Endothelial cell of hepatic sinusoid (primary cell): ENCODE data around the gene GPR101.

ENCODE experiments used
- in situ Hi-C: cut with HindIII; loops from 2 replicates; pipeline ENCODE4 v1.10.0; 2017; ENCODE audit warnings: low sequenced_read_pairs

Gene GPR101

GRCh38 chrX:137033774-137034507 is at the start of gene GPR101:
TSS of gene GPR101 (minus strand) at chrX:137033995. CDS start at chrX:137031674, 2,321 bp downstream.
- in situ Hi-C loops = no loop called here

GRCh38 chrX:137081239-137081638 is 47.4 kb upstream of the GPR101 start:
- in situ Hi-C loops = no loop called here

GRCh38 chrX:137072396-137072795 is 38.6 kb upstream of the GPR101 start:
- in situ Hi-C loops = no loop called here

- in situ Hi-C loops = no loop called here
Observed at GRCh38 chrX:137071596-137071995, 37.8 kb upstream of the GPR101 start.

- in situ Hi-C loops = no loop called here
Observed at GRCh38 chrX:137067147-137067546, 33.4 kb upstream of the GPR101 start.

GRCh38 chrX:137062915-137063617 is 29.3 kb upstream of the GPR101 start:
- in situ Hi-C loops = no loop called here

DNA sequence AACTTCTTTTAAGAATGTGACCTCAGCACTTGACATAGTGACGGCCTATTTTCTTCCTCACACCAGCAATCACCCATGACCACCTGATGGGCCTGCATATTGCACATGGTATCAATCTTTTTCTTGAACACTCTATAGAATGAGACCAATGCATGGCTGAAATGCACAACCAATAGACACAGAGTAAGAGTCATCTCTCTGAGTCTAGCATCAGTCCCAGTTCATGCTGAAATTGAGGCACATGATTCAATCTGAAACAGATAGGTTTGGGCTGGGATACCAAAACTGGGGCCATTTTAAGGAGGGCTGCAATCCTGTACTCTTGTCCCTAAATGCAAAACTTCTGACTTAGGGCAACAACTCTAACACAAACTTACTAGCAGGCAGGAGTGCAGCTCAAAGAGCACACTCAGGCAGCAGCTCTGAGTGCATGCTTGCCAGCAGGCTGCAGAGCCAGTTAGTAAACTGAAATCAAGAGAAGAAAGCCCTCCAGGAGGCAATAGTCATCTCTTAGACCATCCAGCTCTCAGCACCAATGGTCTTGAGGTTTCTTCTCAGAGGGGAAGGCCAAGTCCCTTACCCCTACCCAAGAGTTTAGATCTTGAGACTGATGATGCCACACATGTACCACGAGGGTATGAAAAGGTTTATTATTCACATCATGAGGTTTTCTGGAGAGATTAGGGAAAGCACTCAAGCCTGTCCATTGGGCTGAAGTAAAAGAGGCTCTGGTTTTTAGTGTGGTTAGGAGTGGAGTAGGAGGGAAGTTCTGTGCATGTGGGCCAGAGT is 24.7 kb upstream of the GPR101 start:
- in situ Hi-C loops = no loop called here

GRCh38 chrX:137052643-137053235 is 18.9 kb upstream of the GPR101 start:
- in situ Hi-C loops = no loop called here

- in situ Hi-C loops = no loop called here
Observed at GRCh38 chrX:137051978-137052642, 18.3 kb upstream of the GPR101 start.

DNA sequence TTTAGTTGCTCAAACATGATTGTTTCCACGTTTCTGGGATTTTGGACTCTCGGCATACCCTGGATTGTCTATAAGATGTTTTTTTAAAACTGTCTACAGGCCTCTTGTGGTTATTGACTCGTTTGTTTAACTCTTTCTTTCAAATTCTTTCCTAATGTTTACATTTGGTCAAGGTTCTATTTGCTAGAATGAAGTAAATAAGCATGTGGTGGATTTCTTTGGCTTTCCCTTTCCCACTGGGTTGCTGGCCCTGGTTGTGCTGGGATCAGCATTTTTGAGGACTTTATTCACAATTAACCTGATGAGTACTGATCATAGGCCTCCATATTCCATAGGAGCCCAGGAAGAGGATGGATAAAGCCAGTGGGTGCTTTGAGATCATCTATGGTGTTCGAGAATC is 11.1 kb upstream of the GPR101 start:
- in situ Hi-C loops = no loop called here

GRCh38 chrX:137043736-137044135 is 9.9 kb upstream of the GPR101 start:
- in situ Hi-C loops = no loop called here

DNA sequence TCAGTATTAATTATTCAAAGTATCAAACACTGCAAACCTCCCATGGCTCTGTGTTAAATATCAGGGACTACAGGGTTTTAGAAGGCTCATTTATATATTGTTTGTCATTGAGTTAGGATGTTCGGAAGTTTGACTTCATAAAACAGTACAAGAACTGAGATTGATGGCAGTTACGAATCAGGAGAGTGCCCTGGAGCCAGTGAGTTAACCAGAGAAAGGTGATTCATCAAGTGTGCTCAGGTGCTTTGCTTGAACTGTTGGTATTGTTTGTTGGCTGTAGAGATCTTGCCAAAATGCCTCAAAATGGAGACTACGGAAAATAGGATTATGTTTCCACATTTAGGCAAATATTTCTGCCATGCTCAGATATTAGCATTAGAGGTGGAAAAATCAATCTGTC is 7.5 kb upstream of the GPR101 start:
- in situ Hi-C loops = no loop called here

GRCh38 chrX:137040113-137040794 is 6.5 kb upstream of the GPR101 start:
- in situ Hi-C loops = no loop called here

DNA sequence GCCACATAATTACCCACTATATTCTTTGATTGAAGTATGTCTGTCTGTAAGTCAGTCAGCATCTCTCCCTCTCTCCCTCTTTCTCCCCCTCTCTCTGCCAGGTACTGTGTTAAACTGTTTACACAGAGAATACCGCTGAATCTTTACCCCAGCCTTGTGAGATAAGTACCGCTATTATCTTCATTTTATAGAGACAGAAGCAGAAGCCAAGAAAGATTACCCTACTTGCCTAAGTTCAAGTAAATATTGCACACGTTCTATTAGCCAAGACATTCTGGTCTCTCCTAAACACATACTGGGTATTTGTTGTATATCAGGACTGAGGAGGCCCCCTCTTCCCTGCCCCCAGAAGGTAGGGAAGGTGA is 695 bp upstream of the GPR101 start:
- in situ Hi-C loops = no loop called here

DNA sequence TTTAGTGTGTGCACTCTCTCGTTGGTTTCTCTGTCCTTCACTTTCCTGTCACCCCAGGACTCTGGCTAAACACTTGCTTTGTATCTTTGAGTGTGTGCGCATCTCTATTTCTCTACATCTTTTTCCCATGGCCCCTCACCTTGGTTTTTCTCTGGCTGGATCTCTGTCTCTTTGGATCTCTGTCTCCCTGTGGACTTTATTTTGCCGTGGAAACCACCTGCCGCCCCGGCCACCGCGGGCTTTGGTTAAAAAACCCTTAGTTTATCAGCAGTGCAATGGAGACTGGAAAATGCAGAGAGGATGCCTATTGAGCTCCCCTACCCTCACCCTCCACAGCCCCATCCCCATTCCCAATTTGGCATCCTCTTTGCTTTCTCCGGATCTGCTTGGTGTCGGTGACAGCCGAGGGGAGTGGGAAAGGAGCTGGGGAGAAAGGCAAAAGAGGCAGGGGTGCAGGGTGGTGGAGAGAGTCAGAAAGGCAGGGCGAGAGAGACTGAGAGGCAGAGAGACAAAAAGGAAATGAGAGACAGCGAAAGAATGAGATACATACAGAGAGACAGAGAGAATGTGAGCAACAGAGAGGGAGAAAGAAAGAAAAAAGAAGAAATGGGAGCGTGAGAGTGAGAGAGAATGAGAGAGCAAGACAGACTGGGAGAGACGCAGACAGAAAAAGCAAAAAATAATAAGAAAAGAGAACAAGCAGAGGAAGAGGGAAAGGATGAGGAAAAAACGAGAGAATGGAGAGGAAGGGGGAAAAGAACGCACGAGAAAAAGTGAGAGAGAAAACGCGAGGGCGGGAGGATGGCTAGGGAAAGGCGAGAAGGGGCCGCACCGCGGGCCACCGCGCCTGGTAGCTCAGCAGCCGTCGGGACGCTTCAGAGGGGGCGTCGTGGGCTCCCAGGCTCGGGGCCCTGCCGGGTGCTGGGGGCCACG is 688 bp downstream of the GPR101 start:
- in situ Hi-C loops = no loop called here

GRCh38 chrX:137032341-137032694 is 1.5 kb downstream of the GPR101 start:
- in situ Hi-C loops = no loop called here

DNA sequence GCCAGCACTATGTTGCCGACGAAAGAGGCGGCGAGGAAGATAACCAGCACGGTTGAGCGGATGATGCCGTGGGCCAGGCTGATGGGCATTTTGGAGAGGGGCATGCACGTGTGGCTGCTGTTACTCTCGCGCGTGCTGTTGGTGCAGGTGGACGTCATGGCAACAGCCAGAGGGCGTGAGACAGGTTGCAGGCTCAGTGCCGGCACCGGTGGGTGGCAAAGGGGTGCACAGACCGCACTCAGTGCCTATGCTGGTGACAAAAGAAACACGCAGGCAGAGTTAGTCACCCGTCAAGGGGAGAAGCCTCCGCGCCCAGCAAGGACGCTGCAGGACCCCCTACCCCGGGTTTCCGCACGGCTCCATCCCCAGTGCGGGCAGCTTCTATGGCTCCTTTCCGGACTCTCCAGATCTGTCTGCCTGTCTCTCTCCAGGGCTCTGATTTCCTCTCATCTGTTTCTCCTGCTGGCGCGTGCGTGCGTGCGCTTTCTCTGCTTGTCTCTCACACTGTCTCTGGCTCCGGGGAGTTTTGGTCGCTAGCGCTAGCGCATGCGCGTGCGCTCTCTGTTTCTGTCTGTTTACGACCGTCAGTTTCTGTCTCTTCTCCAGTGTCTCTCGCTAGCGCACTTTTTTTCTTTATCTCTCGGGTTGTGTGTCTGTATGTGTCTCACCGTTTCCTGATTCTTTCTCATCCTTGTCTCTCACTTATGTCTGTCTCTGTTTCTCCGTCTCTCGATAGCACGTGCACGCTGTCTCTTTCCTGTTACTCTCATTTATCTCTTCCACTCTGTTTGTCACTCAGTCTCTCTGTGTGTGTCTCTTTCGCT is 2.1 kb downstream of the GPR101 start:
- in situ Hi-C loops = no loop called here

- in situ Hi-C loops = no loop called here
Observed at GRCh38 chrX:137031039-137031438, 2.8 kb downstream of the GPR101 start.
